H1 (cell line): ENCODE measurements around the gene ANKRD11. TPM values are rescaled to one million over a fixed set of nuclear protein-coding genes. Genes with fewer than 3 reads are reported as not detected.

Experiments used
- CHD7 ChIP-seq: fragments of 300-600 bp; sonication (generic); IDR thresholded peaks from 2 replicates; pipeline ENCODE4 v1.7.1; 2012; ENCODE audit warnings: low read length, moderate library complexity, mild to moderate bottlenecking, inconsistent platforms; ENCODE audit not compliant: insufficient replicate concordance
- E2F6 ChIP-seq: IDR thresholded peaks from 2 replicates; pipeline ENCODE4 v1.6.1; 2012; ENCODE audit warnings: inconsistent platforms
- EZH2 ChIP-seq: fragments of 200-600 bp; sonication (generic); IDR thresholded peaks from 2 replicates; pipeline ENCODE4 v1.7.1; 2012; ENCODE audit warnings: low read depth, mild to moderate bottlenecking, moderate library complexity, low read length, inconsistent platforms; ENCODE audit not compliant: severe bottlenecking
- MAFK ChIP-seq: IDR thresholded peaks from 2 replicates; pipeline ENCODE4 v1.6.1; 2012; ENCODE audit warnings: low read depth, mild to moderate bottlenecking, improper control_type of control experiment, low read length
- RAD21 ChIP-seq, 2 experiments: IDR thresholded peaks in 1 of 2; conservative IDR thresholded peaks in 1 of 2; 2 replicates each; pipeline ENCODE4 v1.6.1; 2011; ENCODE audit warnings: low read depth in 2 of 2, low read length in 2 of 2, improper control_type of control experiment in 1 of 2, inconsistent platforms in 1 of 2, mild to moderate bottlenecking in 1 of 2, moderate library complexity in 1 of 2
- RXRA ChIP-seq: IDR thresholded peaks from 2 replicates; pipeline ENCODE4 v1.6.1; 2011; ENCODE audit warnings: low read depth, mild to moderate bottlenecking, low read length, moderate library complexity; ENCODE audit not compliant: insufficient read depth
- SRF ChIP-seq: IDR thresholded peaks from 2 replicates; pipeline ENCODE4 v1.6.1; 2011; ENCODE audit warnings: mild to moderate bottlenecking, low read depth, low read length, moderate library complexity
- SUZ12 ChIP-seq: fragments of 200-600 bp; sonication (generic); IDR thresholded peaks from 2 replicates; pipeline ENCODE4 v1.6.1; 2012; ENCODE audit warnings: mild to moderate bottlenecking, inconsistent platforms, low read length, moderate library complexity, mixed read lengths
- TAF1 ChIP-seq: IDR thresholded peaks from 2 replicates; pipeline ENCODE4 v1.6.1; 2011; ENCODE audit warnings: mild to moderate bottlenecking, low read depth, low read length
- polyA plus RNA-seq, 7 experiments: library from polyadenylated mRNA; depleted of rRNA in 3 of 7; stranded (reverse) in 5 of 7; unstranded in 2 of 7; fragments of >200 nt in 5 of 7; fragments of 200-250 nt in 2 of 7; gene quantifications; 1 replicate in 5 of 7; 2 replicates in 1 of 7; 4 replicates in 1 of 7; pipeline versions ENCODE4 v1.2.1 to v1.2.3, GENCODE V29; 2011 to 2013; ENCODE audit warnings: missing spikeins in 2 of 7, mixed read lengths in 2 of 7
- total RNA-seq: library from RNA; stranded (reverse); fragmentation: NEBNext Ultra II Directional; extraction: Animal tissue kit (Norgen Biotek cat#: 25700); gene quantifications from 2 replicates; pipeline ENCODE4 v1.2.1, GENCODE V29; 2021

Gene ANKRD11
- total and polyA plus RNA-seq, 2 of the 8 experiments (the other 6 are each of a cell fraction or from before 2014, with no cell fraction given): 46.5 to 142 TPM

GRCh38 chr16:89490439-89491237, at the start of gene ANKRD11 (continued):
- no peak for TF ChIP-seq CHD7
- TF ChIP-seq RXRA: no peak
- TF ChIP-seq SUZ12: no peak
- no peak for TF ChIP-seq MAFK
- no peak for TF ChIP-seq RAD21 (IDR thresholded peaks at IDR 0.05 in 1 of 2, conservative IDR thresholded peaks at IDR 0.05 in 1 of 2; ENCODE audit: low read depth in 2 of 2, low read length in 2 of 2)
- peak; percentile 26; the same call in 1 of the 2 replicates for TF ChIP-seq SRF
- peak; percentile 98 for TF ChIP-seq TAF1
- TF ChIP-seq E2F6: no peak
- TF ChIP-seq EZH2: no peak
